PC-3 (cell line): ENCODE results near the gene TEX55. TPM values are rescaled to one million over a fixed set of nuclear protein-coding genes. Genes with fewer than 3 reads are reported as not detected.

Source experiments
- ATAC-seq: fragments of 200-7000 bp; cut with Tn5 transposase; 2 replicates; pipeline ENCODE4 v1.9.1; 2020; ENCODE audit warnings: mild to moderate bottlenecking, moderate library complexity
- BruUV-seq: library from RNA; stranded (reverse); fragments of 400-500 nt; replicated peaks from 2 replicates; lab custom pipeline; 2021; lab: Mats Ljungman, UMichigan
- CTCF ChIA-PET: fragments of 300-600 bp; sonication (Branson Sonifier 250); formaldehyde crosslinking; loops from one replicate; lab custom pipeline; 2022; ENCODE audit warnings: antibody characterized with exemption; lab: Charles Lee
- POLR2A ChIA-PET: fragments of 300-600 bp; sonication (Branson Sonifier 250); formaldehyde crosslinking; loops from one replicate; lab custom pipeline; 2022; ENCODE audit warnings: antibody characterized with exemption; ENCODE audit not compliant: unreplicated experiment; lab: Charles Lee
- DNase-seq: peaks from one replicate; pipeline ENCODE4 v3.0.0-alpha.2; 2015
- H2AFZ ChIP-seq: fragments of 300-600 bp; sonication (generic); 2 replicates; pipeline ENCODE4 v1.6.0; 2016; ENCODE audit warnings: antibody characterized with exemption, low read length
- H3F3A ChIP-seq: fragments of 300-600 bp; sonication (generic); one replicate; pipeline ENCODE4 v1.6.0; 2017; ENCODE audit warnings: antibody characterized with exemption, low read length, control low read depth, mild to moderate bottlenecking; ENCODE audit not compliant: unreplicated experiment
- H3K27ac ChIP-seq: fragments of 300-600 bp; sonication (generic); 2 replicates; pipeline ENCODE4 v1.5.1; 2016; ENCODE audit warnings: mild to moderate bottlenecking, low read length
- H3K27me3 ChIP-seq: fragments of 300-600 bp; sonication (generic); 2 replicates; pipeline ENCODE4 v1.6.1; 2016; ENCODE audit warnings: low read length, mixed read lengths
- H3K36me3 ChIP-seq: fragments of 300-600 bp; sonication (generic); 2 replicates; pipeline ENCODE4 v1.6.1; 2016; ENCODE audit warnings: low read depth, mixed run types, low read length, mixed read lengths
- H3K4me1 ChIP-seq: fragments of 300-600 bp; sonication (generic); 2 replicates; pipeline ENCODE4 v1.5.1; 2016; ENCODE audit warnings: low read length; ENCODE audit not compliant: insufficient read depth
- H3K4me2 ChIP-seq: fragments of 300-600 bp; sonication (generic); 2 replicates; pipeline ENCODE4 v1.6.0; 2016; ENCODE audit warnings: low read length
- H3K4me3 ChIP-seq: fragments of 300-600 bp; sonication (generic); 2 replicates; pipeline ENCODE4 v1.5.1; 2016; ENCODE audit warnings: mild to moderate bottlenecking, low read length, mixed read lengths
- H3K79me2 ChIP-seq: fragments of 300-600 bp; sonication (generic); 2 replicates; pipeline ENCODE4 v1.6.1; 2017; ENCODE audit warnings: low read length, mixed read lengths
- H3K9ac ChIP-seq: fragments of 300-600 bp; sonication (generic); 2 replicates; pipeline ENCODE4 v1.6.0; 2016; ENCODE audit warnings: mild to moderate bottlenecking, low read length
- H3K9me2 ChIP-seq: fragments of 300-600 bp; sonication (generic); replicated peaks from 2 replicates; pipeline ENCODE4 v1.6.1; 2016; ENCODE audit warnings: mixed run types, low read length, mixed read lengths
- H3K9me3 ChIP-seq: fragments of 300-600 bp; sonication (generic); 2 replicates; pipeline ENCODE4 v1.6.1; 2016; ENCODE audit warnings: low read length, mixed read lengths
- H4K20me1 ChIP-seq: fragments of 300-600 bp; sonication (generic); 2 replicates; pipeline ENCODE4 v1.6.1; 2016; ENCODE audit warnings: low read length, mixed read lengths
- CTCF ChIP-seq: fragments of 300-600 bp; sonication (generic); conservative IDR thresholded peaks from 2 replicates; pipeline ENCODE4 v1.5.1; 2017; ENCODE audit warnings: antibody characterized with exemption, low read depth, mild to moderate bottlenecking, low read length
- EZH2 ChIP-seq: fragments of 300-600 bp; sonication (generic); IDR thresholded peaks from one replicate; pipeline ENCODE4 v1.6.1; 2017; ENCODE audit warnings: antibody characterized with exemption, mild to moderate bottlenecking, low read length; ENCODE audit not compliant: unreplicated experiment
- EZH2phosphoT487 ChIP-seq: fragments of 300-600 bp; sonication (generic); IDR thresholded peaks from 2 replicates; pipeline ENCODE4 v1.6.1; 2018; ENCODE audit warnings: mild to moderate bottlenecking, antibody characterized with exemption, low read length, borderline replicate concordance
- intact Hi-C: fragments of 100-400 bp; cut with micrococcal nuclease; formaldehyde crosslinking; loops from 2 replicates; pipeline ENCODE4 v1.9.0; 2023
- total RNA-seq: library from RNA; depleted of rRNA; stranded (reverse); fragments of >200 nt; gene quantifications from 2 replicates; pipeline ENCODE4 v1.2.3, GENCODE V29; 2014

The TEX55 gene
- total RNA-seq, 1 experiment from 2014 or later, result 0.33 TPM

- Histone ChIP-seq H3K9ac (no peak overlapping the region), H3K79me2 (no peaks in the 10 kb centered on the region), H3K27me3 (no peaks in the 10 kb centered on the region), H4K20me1 (no peaks in the 10 kb centered on the region), H3K4me2 (no peak overlapping the region), H3K27ac (no peak overlapping the region), H3K4me3 (no peak overlapping the region), H3K9me2 (no peaks in the 10 kb centered on the region), H3K9me3 (0 out of 2 replicates have a peak, but pooled peaks cover 11% of the 10 kb centered on the region), H2AFZ (no peak overlapping the region), H3K36me3 (no peaks in the 10 kb centered on the region), H3K4me1 (no peaks in the 10 kb centered on the region), H3F3A (no peaks in the 10 kb centered on the region)
- no peak for TF ChIP-seq CTCF
- no peak for TF ChIP-seq EZH2
- no peak for TF ChIP-seq EZH2phosphoT487
- DNase-seq, result no peak
- ATAC-seq, result no peak
- intact Hi-C loops, result no loop called here
- CTCF ChIA-PET, result no interaction called here
- POLR2A ChIA-PET, result no interaction called here
- no TSS peak for BruUV-seq
Observed at GRCh38 chr3:119120480-119120879, 25.5 kb upstream of the TEX55 start.

- POLR2A ChIA-PET, result no interaction called here
- CTCF ChIA-PET, result no interaction called here
Observed at GRCh38 chr3:119122350-119122749, 23.6 kb upstream of the TEX55 start.

More at GRCh38 chr3:119122350-119122749, 23.6 kb upstream of the TEX55 start:
- H3K79me2 ChIP-seq, result no peaks in the 10 kb centered on the region
- H3F3A ChIP-seq, result no peaks in the 10 kb centered on the region
- intact Hi-C loops, result no loop called here
- H3K27me3 ChIP-seq, result no peaks in the 10 kb centered on the region
- no peaks in the 10 kb centered on the region for H3K9me3 ChIP-seq
- no peak overlapping the region for H3K27ac ChIP-seq
- no peak for DNase-seq
- no peak overlapping the region for H2AFZ ChIP-seq
- no peaks in the 10 kb centered on the region for H3K9me2 ChIP-seq
- no peak overlapping the region for H3K9ac ChIP-seq
- no peak overlapping the region for H3K4me3 ChIP-seq
- H3K4me2 ChIP-seq, result no peak overlapping the region
- H4K20me1 ChIP-seq, result no peaks in the 10 kb centered on the region
- no peaks in the 10 kb centered on the region for H3K36me3 ChIP-seq
- ATAC-seq, result no peak
- no peaks in the 10 kb centered on the region for H3K4me1 ChIP-seq
- TF ChIP-seq CTCF (no peak), EZH2 (no peak), EZH2phosphoT487 (no peak)
- no TSS peak for BruUV-seq
